ENCODE data around the gene KDM2B.

KDM2B gene

GRCh38 chr12:121520119-121520518, 60.7 kb downstream of the KDM2B start:
- Histone ChIP-seq H2AFZ (ENCODE audit: low read length) (no peak overlapping the region), H3K79me2 (ENCODE audit: insufficient read depth, low read length) (no peaks in the 10 kb centered on the region), H3F3A (ENCODE audit: insufficient read depth, low read length) (no peaks in the 10 kb centered on the region), H3K27ac (ENCODE audit: low read depth, low read length, poor library complexity, severe bottlenecking) (no peak overlapping the region), H3K9me2 (ENCODE audit: low read depth, low read length) (no peaks in the 10 kb centered on the region), H3K9ac (ENCODE audit: low read length) (no peak overlapping the region), H3K36me3 (ENCODE audit: insufficient read depth, low read length) (peaks cover 12% of the 10 kb centered on the region), H3K4me3 (ENCODE audit: low read depth, low read length, poor library complexity, severe bottlenecking) (no peak overlapping the region), H4K20me1 (ENCODE audit: insufficient read depth, low read length) (no peaks in the 10 kb centered on the region), H3K27me3 (ENCODE audit: insufficient read depth, low read length) (no peaks in the 10 kb centered on the region), H3K4me1 (ENCODE audit: insufficient read depth, low read length, severe bottlenecking) (peaks cover 26% of the 10 kb centered on the region), H3K9me3 (ENCODE audit: low read length) (no peaks in the 10 kb centered on the region), H3K4me2 (ENCODE audit: low read length) (no peak overlapping the region)
- no peak for TF ChIP-seq CTCF (IDR thresholded peaks at IDR 0.05; ENCODE audit: low read length)
- no peak for TF ChIP-seq EZH2 (IDR thresholded peaks at IDR 0.05; ENCODE audit: borderline replicate concordance, low read length)

GRCh38 chr12:121519227-121519626, 61.6 kb downstream of the KDM2B start:
- no peaks in the 10 kb centered on the region for H3K79me2 ChIP-seq (ENCODE audit: insufficient read depth, low read length)
- H3K9ac ChIP-seq (ENCODE audit: low read length), result no peak overlapping the region
- H3K27me3 ChIP-seq (ENCODE audit: insufficient read depth, low read length), result no peaks in the 10 kb centered on the region
- no peaks in the 10 kb centered on the region for H3K9me2 ChIP-seq (ENCODE audit: low read depth, low read length)
- no peak overlapping the region for H3K4me2 ChIP-seq (ENCODE audit: low read length)
- H3K27ac ChIP-seq (ENCODE audit: low read depth, low read length, poor library complexity, severe bottlenecking), result no peak overlapping the region
- H4K20me1 ChIP-seq (ENCODE audit: insufficient read depth, low read length), result no peaks in the 10 kb centered on the region
- H3K36me3 ChIP-seq (ENCODE audit: insufficient read depth, low read length), result peaks cover 12% of the 10 kb centered on the region
- no peaks in the 10 kb centered on the region for H3F3A ChIP-seq (ENCODE audit: insufficient read depth, low read length)
- no peak overlapping the region for H2AFZ ChIP-seq (ENCODE audit: low read length)
- H3K4me3 ChIP-seq (ENCODE audit: low read depth, low read length, poor library complexity, severe bottlenecking), result no peak overlapping the region
- TF ChIP-seq EZH2 (IDR thresholded peaks at IDR 0.05; ENCODE audit: borderline replicate concordance, low read length) (no peak), CTCF (IDR thresholded peaks at IDR 0.05; ENCODE audit: low read length) (no peak)
- no peaks in the 10 kb centered on the region for H3K9me3 ChIP-seq (ENCODE audit: low read length)
- peaks cover 22% of the 10 kb centered on the region for H3K4me1 ChIP-seq (ENCODE audit: insufficient read depth, low read length, severe bottlenecking)

GRCh38 chr12:121518656-121519055, 62.2 kb downstream of the KDM2B start:
- H3K36me3 ChIP-seq (ENCODE audit: insufficient read depth, low read length), result peaks cover 12% of the 10 kb centered on the region
- H3K4me2 ChIP-seq (ENCODE audit: low read length), result no peak overlapping the region
- no peaks in the 10 kb centered on the region for H4K20me1 ChIP-seq (ENCODE audit: insufficient read depth, low read length)

More at GRCh38 chr12:121518656-121519055, 62.2 kb downstream of the KDM2B start:
- Histone ChIP-seq H3K4me3 (ENCODE audit: low read depth, low read length, poor library complexity, severe bottlenecking) (no peak overlapping the region), H3K9me2 (ENCODE audit: low read depth, low read length) (no peaks in the 10 kb centered on the region), H3K4me1 (ENCODE audit: insufficient read depth, low read length, severe bottlenecking) (peaks cover 22% of the 10 kb centered on the region), H2AFZ (ENCODE audit: low read length) (no peak overlapping the region), H3K79me2 (ENCODE audit: insufficient read depth, low read length) (no peaks in the 10 kb centered on the region), H3K9me3 (ENCODE audit: low read length) (no peaks in the 10 kb centered on the region), H3K27ac (ENCODE audit: low read depth, low read length, poor library complexity, severe bottlenecking) (no peak overlapping the region), H3K27me3 (ENCODE audit: insufficient read depth, low read length) (no peaks in the 10 kb centered on the region), H3F3A (ENCODE audit: insufficient read depth, low read length) (no peaks in the 10 kb centered on the region; the same call in 1 of the 2 replicates), H3K9ac (ENCODE audit: low read length) (no peak overlapping the region)
- no peak for TF ChIP-seq EZH2 (IDR thresholded peaks at IDR 0.05; ENCODE audit: borderline replicate concordance, low read length)
- TF ChIP-seq CTCF (IDR thresholded peaks at IDR 0.05; ENCODE audit: low read length), result no peak
